PC-3 (cell line): ENCODE measurements around the gene CBFA2T3. TPM values are rescaled to one million over a fixed set of nuclear protein-coding genes. Genes with fewer than 3 reads are reported as not detected.
A peak's percentile ranks its signal among the peaks of the same experiment; 100 is the strongest.

ENCODE experiments used
- ATAC-seq: fragments of 200-7000 bp; cut with Tn5 transposase; 2 replicates; pipeline ENCODE4 v1.9.1; 2020; ENCODE audit warnings: mild to moderate bottlenecking, moderate library complexity
- BruUV-seq: library from RNA; stranded (reverse); fragments of 400-500 nt; replicated peaks from 2 replicates; lab custom pipeline; 2021; lab: Mats Ljungman, UMichigan
- CTCF ChIA-PET: fragments of 300-600 bp; sonication (Branson Sonifier 250); formaldehyde crosslinking; loops from one replicate; lab custom pipeline; 2022; ENCODE audit warnings: antibody characterized with exemption; lab: Charles Lee
- POLR2A ChIA-PET: fragments of 300-600 bp; sonication (Branson Sonifier 250); formaldehyde crosslinking; loops from one replicate; lab custom pipeline; 2022; ENCODE audit warnings: antibody characterized with exemption; ENCODE audit not compliant: unreplicated experiment; lab: Charles Lee
- DNase-seq: peaks from one replicate; pipeline ENCODE4 v3.0.0-alpha.2; 2015
- H2AFZ ChIP-seq: fragments of 300-600 bp; sonication (generic); 2 replicates; pipeline ENCODE4 v1.6.0; 2016; ENCODE audit warnings: antibody characterized with exemption, low read length
- H3F3A ChIP-seq: fragments of 300-600 bp; sonication (generic); one replicate; pipeline ENCODE4 v1.6.0; 2017; ENCODE audit warnings: antibody characterized with exemption, low read length, control low read depth, mild to moderate bottlenecking; ENCODE audit not compliant: unreplicated experiment
- H3K27ac ChIP-seq: fragments of 300-600 bp; sonication (generic); 2 replicates; pipeline ENCODE4 v1.5.1; 2016; ENCODE audit warnings: mild to moderate bottlenecking, low read length
- H3K27me3 ChIP-seq: fragments of 300-600 bp; sonication (generic); 2 replicates; pipeline ENCODE4 v1.6.1; 2016; ENCODE audit warnings: low read length, mixed read lengths
- H3K36me3 ChIP-seq: fragments of 300-600 bp; sonication (generic); 2 replicates; pipeline ENCODE4 v1.6.1; 2016; ENCODE audit warnings: low read depth, mixed run types, low read length, mixed read lengths
- H3K4me1 ChIP-seq: fragments of 300-600 bp; sonication (generic); 2 replicates; pipeline ENCODE4 v1.5.1; 2016; ENCODE audit warnings: low read length; ENCODE audit not compliant: insufficient read depth
- H3K4me2 ChIP-seq: fragments of 300-600 bp; sonication (generic); 2 replicates; pipeline ENCODE4 v1.6.0; 2016; ENCODE audit warnings: low read length
- H3K4me3 ChIP-seq: fragments of 300-600 bp; sonication (generic); 2 replicates; pipeline ENCODE4 v1.5.1; 2016; ENCODE audit warnings: mild to moderate bottlenecking, low read length, mixed read lengths
- H3K79me2 ChIP-seq: fragments of 300-600 bp; sonication (generic); 2 replicates; pipeline ENCODE4 v1.6.1; 2017; ENCODE audit warnings: low read length, mixed read lengths
- H3K9ac ChIP-seq: fragments of 300-600 bp; sonication (generic); 2 replicates; pipeline ENCODE4 v1.6.0; 2016; ENCODE audit warnings: mild to moderate bottlenecking, low read length
- H3K9me2 ChIP-seq: fragments of 300-600 bp; sonication (generic); replicated peaks from 2 replicates; pipeline ENCODE4 v1.6.1; 2016; ENCODE audit warnings: mixed run types, low read length, mixed read lengths
- H3K9me3 ChIP-seq: fragments of 300-600 bp; sonication (generic); 2 replicates; pipeline ENCODE4 v1.6.1; 2016; ENCODE audit warnings: low read length, mixed read lengths
- H4K20me1 ChIP-seq: fragments of 300-600 bp; sonication (generic); 2 replicates; pipeline ENCODE4 v1.6.1; 2016; ENCODE audit warnings: low read length, mixed read lengths
- CTCF ChIP-seq: fragments of 300-600 bp; sonication (generic); conservative IDR thresholded peaks from 2 replicates; pipeline ENCODE4 v1.5.1; 2017; ENCODE audit warnings: antibody characterized with exemption, low read depth, mild to moderate bottlenecking, low read length
- EZH2 ChIP-seq: fragments of 300-600 bp; sonication (generic); IDR thresholded peaks from one replicate; pipeline ENCODE4 v1.6.1; 2017; ENCODE audit warnings: antibody characterized with exemption, mild to moderate bottlenecking, low read length; ENCODE audit not compliant: unreplicated experiment
- EZH2phosphoT487 ChIP-seq: fragments of 300-600 bp; sonication (generic); IDR thresholded peaks from 2 replicates; pipeline ENCODE4 v1.6.1; 2018; ENCODE audit warnings: mild to moderate bottlenecking, antibody characterized with exemption, low read length, borderline replicate concordance
- intact Hi-C: fragments of 100-400 bp; cut with micrococcal nuclease; formaldehyde crosslinking; loops from 2 replicates; pipeline ENCODE4 v1.9.0; 2023
- total RNA-seq: library from RNA; depleted of rRNA; stranded (reverse); fragments of >200 nt; gene quantifications from 2 replicates; pipeline ENCODE4 v1.2.3, GENCODE V29; 2014

Gene CBFA2T3
- total RNA-seq, 1 experiment from 2014 or later: not detected

GRCh38 chr16:88922114-88922825, 54.7 kb downstream of the CBFA2T3 start:
- Histone ChIP-seq H3K9me2 (no peaks in the 10 kb centered on the region), H3K27ac (no peak overlapping the region), H3K4me2 (no peak overlapping the region), H3K36me3 (no peaks in the 10 kb centered on the region), H3K27me3 (no peaks in the 10 kb centered on the region), H3K4me1 (peaks cover 29% of the 10 kb centered on the region), H2AFZ (no peak overlapping the region), H4K20me1 (no peaks in the 10 kb centered on the region), H3K9me3 (no peaks in the 10 kb centered on the region), H3K4me3 (no peak overlapping the region), H3K79me2 (no peaks in the 10 kb centered on the region), H3K9ac (no peak overlapping the region), H3F3A (no peaks in the 10 kb centered on the region)
- DNase-seq (peak; percentile 42), ATAC-seq (peak; percentile 18; the same call in 1 of the 2 replicates)
- no TSS peak for BruUV-seq
- POLR2A ChIA-PET: no interaction called here
- TF ChIP-seq CTCF: no peak
- no peak for TF ChIP-seq EZH2phosphoT487
- TF ChIP-seq EZH2: no peak
- intact Hi-C loops: no loop called here
- CTCF ChIA-PET: no interaction called here

- ATAC-seq: no peak
- no peaks in the 10 kb centered on the region for H3F3A ChIP-seq
- no peaks in the 10 kb centered on the region for H3K27me3 ChIP-seq
- H4K20me1 ChIP-seq: no peaks in the 10 kb centered on the region
- H3K9me3 ChIP-seq: no peaks in the 10 kb centered on the region
- H3K9me2 ChIP-seq: no peaks in the 10 kb centered on the region
- DNase-seq: no peak
- peaks cover 26% of the 10 kb centered on the region for H3K4me1 ChIP-seq
- no peak overlapping the region for H3K4me3 ChIP-seq
- no peaks in the 10 kb centered on the region for H3K79me2 ChIP-seq
- ChIA-PET POLR2A (no interaction called here), CTCF (no interaction called here)
- H3K9ac ChIP-seq: no peak overlapping the region
- no peak overlapping the region for H2AFZ ChIP-seq
- no peak overlapping the region for H3K27ac ChIP-seq
- no peaks in the 10 kb centered on the region for H3K36me3 ChIP-seq
- BruUV-seq: no TSS peak
- intact Hi-C loops: no loop called here
- no peak overlapping the region for H3K4me2 ChIP-seq
- TF ChIP-seq CTCF: no peak
- TF ChIP-seq EZH2: no peak
- TF ChIP-seq EZH2phosphoT487: no peak
Measured at GRCh38 chr16:88921591-88921990, 55.4 kb downstream of the CBFA2T3 start.
